Upper lobe of right lung (tissue), 1 donor: ENCODE measurements around the gene RSRC1. TPM values are rescaled to one million over a fixed set of nuclear protein-coding genes. Genes with fewer than 3 reads are reported as not detected.

ENCODE experiments used
- ATAC-seq: fragments of 200-7000 bp; cut with Tn5 transposase; one replicate; pipeline ENCODE4 v1.9.1; 2020; ENCODE audit warnings: mild to moderate bottlenecking, moderate library complexity
- DNase-seq: peaks from one replicate; pipeline ENCODE4 v3.0.0-alpha.2; 2020
- H3K27ac ChIP-seq: fragments of 200-600 bp; one replicate; pipeline ENCODE4 v1.8.0; 2022
- H3K27me3 ChIP-seq: fragments of 200-600 bp; one replicate; pipeline ENCODE4 v1.8.0; 2022; ENCODE audit warnings: mild to moderate bottlenecking
- H3K36me3 ChIP-seq: fragments of 200-600 bp; one replicate; pipeline ENCODE4 v1.8.0; 2022
- H3K4me1 ChIP-seq: fragments of 200-600 bp; one replicate; pipeline ENCODE4 v1.8.0; 2022
- H3K4me3 ChIP-seq: fragments of 200-600 bp; one replicate; pipeline ENCODE4 v1.8.0; 2022; ENCODE audit warnings: mild to moderate bottlenecking
- H3K9me3 ChIP-seq: fragments of 200-600 bp; one replicate; pipeline ENCODE4 v1.8.0; 2022
- CTCF ChIP-seq: fragments of 200-600 bp; IDR thresholded peaks from one replicate; pipeline ENCODE4 v1.8.0; 2022; ENCODE audit warnings: antibody characterized with exemption
- intact Hi-C: fragments of 100-400 bp; cut with DNase I; formaldehyde crosslinking; loops from one replicate; pipeline ENCODE4 v1.11.0; 2022
- total RNA-seq: library from RNA; stranded (reverse); fragmentation: NEBNext Ultra II Directional; extraction: Animal tissue kit (Norgen Biotek cat#: 25700); gene quantifications from one replicate; pipeline ENCODE4 v1.2.1, GENCODE V29; 2021
- donor health status: DM: no; HTN: yes; CAD: no; lungs with severe emphysema.

The RSRC1 gene
- total RNA-seq, 1 donor from 2014 or later: 28.1 TPM

- Histone ChIP-seq H3K4me3 (no peak overlapping the region), H3K27ac (no peak overlapping the region), H3K4me1 (no peaks in the 10 kb centered on the region), H3K36me3 (no peaks in the 10 kb centered on the region), H3K27me3 (peaks cover 45% of the 10 kb centered on the region), H3K9me3 (no peaks in the 10 kb centered on the region)
- TF ChIP-seq CTCF: no peak
- no peak for ATAC-seq
- intact Hi-C loops: no loop called here
- no peak for DNase-seq
Measured at GRCh38 chr3:158085358-158085757, 24.5 kb upstream of the RSRC1 start.

- TF ChIP-seq CTCF: no peak
- H3K27me3 ChIP-seq: peaks cover 45% of the 10 kb centered on the region
- ATAC-seq: no peak
Measured at GRCh38 chr3:158085931-158086330, 24.0 kb upstream of the RSRC1 start.

GRCh38 chr3:158086361-158086760, 23.5 kb upstream of the RSRC1 start:
- no peak overlapping the region for H3K4me3 ChIP-seq
- no peak for ATAC-seq

More at GRCh38 chr3:158085931-158086330, 24.0 kb upstream of the RSRC1 start:
- no peak for DNase-seq
- H3K36me3 ChIP-seq: no peaks in the 10 kb centered on the region
- no peak overlapping the region for H3K27ac ChIP-seq
- no peak overlapping the region for H3K4me3 ChIP-seq
- H3K9me3 ChIP-seq: no peaks in the 10 kb centered on the region
- no peaks in the 10 kb centered on the region for H3K4me1 ChIP-seq
- intact Hi-C loops: no loop called here

DNA sequence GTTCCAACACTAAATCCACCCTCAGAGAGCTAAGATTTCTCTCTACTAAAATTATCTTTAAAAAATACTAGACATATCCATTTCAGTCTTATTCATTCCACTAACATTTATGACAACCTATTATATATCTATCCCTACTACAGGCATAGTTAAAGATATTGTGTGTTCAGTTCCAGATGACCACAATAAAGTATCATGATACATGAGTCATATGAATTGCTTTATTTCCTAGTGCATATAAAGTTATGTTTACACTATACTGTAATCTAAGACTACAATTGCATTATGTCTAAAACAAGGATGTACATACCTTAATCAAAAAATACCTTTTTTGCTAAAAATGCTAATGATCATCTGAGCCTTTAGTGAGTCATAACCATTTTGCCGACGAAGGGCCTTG, 23.1 kb upstream of the RSRC1 start:
- Histone ChIP-seq H3K4me3 (no peak overlapping the region), H3K27me3 (peaks cover 51% of the 10 kb centered on the region), H3K4me1 (no peaks in the 10 kb centered on the region), H3K9me3 (no peaks in the 10 kb centered on the region), H3K36me3 (no peaks in the 10 kb centered on the region), H3K27ac (no peak overlapping the region)
- intact Hi-C loops: no loop called here
- ATAC-seq (no peak), DNase-seq (no peak)
- no peak for TF ChIP-seq CTCF

More at GRCh38 chr3:158086361-158086760, 23.5 kb upstream of the RSRC1 start:
- peaks cover 48% of the 10 kb centered on the region for H3K27me3 ChIP-seq
- no peak for TF ChIP-seq CTCF
- H3K9me3 ChIP-seq: no peaks in the 10 kb centered on the region
- H3K4me1 ChIP-seq: no peaks in the 10 kb centered on the region
- H3K36me3 ChIP-seq: no peaks in the 10 kb centered on the region
- no peak for DNase-seq
- intact Hi-C loops: no loop called here
- no peak overlapping the region for H3K27ac ChIP-seq

DNA sequence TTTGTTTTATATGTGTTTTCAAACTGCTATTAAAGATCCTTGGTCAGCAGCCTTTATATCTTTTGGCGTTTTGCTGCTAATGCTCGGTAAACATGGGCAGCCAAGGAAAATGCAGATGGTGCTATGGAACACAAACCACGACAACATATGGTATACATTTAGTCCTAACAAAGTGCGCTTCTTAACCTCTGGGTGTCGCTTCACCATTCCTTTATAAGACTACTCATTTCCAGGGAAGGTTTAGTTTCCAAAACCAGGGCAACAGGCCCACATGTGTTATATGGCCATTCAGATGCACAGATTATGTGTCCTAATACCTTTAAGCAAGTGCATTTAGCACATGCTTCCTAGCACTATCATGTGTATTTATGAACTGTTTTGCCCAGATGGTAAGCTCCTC, 18.4 kb upstream of the RSRC1 start:
- ATAC-seq (no peak), DNase-seq (no peak)
- H3K27me3 ChIP-seq: peaks cover 73% of the 10 kb centered on the region
- peak; percentile 9 for TF ChIP-seq CTCF
- intact Hi-C loops: no loop called here
- no peaks in the 10 kb centered on the region for H3K4me1 ChIP-seq
- no peaks in the 10 kb centered on the region for H3K9me3 ChIP-seq
- no peaks in the 10 kb centered on the region for H3K36me3 ChIP-seq
- H3K27ac ChIP-seq: no peak overlapping the region
- H3K4me3 ChIP-seq: no peak overlapping the region

DNA sequence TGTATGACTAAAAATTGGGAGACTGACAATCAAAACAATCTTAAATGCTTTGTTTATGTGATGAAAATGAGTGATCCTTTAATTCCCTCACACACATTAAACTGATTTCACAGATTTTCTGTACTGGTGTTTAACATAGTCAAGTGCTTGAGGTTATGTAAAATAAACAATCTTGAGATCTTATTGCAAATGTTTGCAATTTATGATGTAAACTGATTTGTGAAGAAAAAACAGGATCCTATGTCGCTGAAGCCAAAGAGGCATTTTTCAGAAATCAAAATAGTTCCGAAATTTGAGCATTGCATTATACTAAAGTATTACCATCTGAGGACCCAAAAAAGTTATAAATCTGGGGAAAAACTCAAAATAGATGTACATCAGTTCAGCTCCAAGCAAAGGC, 16.4 kb upstream of the RSRC1 start:
- ATAC-seq: no peak
- TF ChIP-seq CTCF: no peak
- peaks cover 11% of the 10 kb centered on the region for H3K4me1 ChIP-seq

More for the DNA sequence above, 16.4 kb upstream of the RSRC1 start:
- Histone ChIP-seq H3K4me3 (no peak overlapping the region), H3K36me3 (no peaks in the 10 kb centered on the region), H3K27ac (no peak overlapping the region), H3K9me3 (no peaks in the 10 kb centered on the region), H3K27me3 (peaks cover 81% of the 10 kb centered on the region)
- no peak for DNase-seq
- intact Hi-C loops: no loop called here
